Glomerular endothelial cell (primary cell): ENCODE data around the gene PAX6. TPM values are rescaled to one million over a fixed set of nuclear protein-coding genes. Genes with fewer than 3 reads are reported as not detected.
"Not testable (repeated sequence)": the region's sequence is repeated elsewhere in the genome, so short reads cannot be mapped to it uniquely, and the experiment has no call there.

ENCODE experiments used
- DNase-seq: peaks from one replicate; pipeline ENCODE4 v3.0.0-alpha.2; 2011; ENCODE audit warnings: low read depth, low spot score; ENCODE audit errors: extremely low read depth
- total RNA-seq: library from RNA; depleted of rRNA; stranded (reverse); fragments of >200 nt; gene quantifications from 2 replicates; pipeline ENCODE4 v1.2.3, GENCODE V29; 2015

The PAX6 gene
- total RNA-seq, 1 donor from 2014 or later: not detected

DNA sequence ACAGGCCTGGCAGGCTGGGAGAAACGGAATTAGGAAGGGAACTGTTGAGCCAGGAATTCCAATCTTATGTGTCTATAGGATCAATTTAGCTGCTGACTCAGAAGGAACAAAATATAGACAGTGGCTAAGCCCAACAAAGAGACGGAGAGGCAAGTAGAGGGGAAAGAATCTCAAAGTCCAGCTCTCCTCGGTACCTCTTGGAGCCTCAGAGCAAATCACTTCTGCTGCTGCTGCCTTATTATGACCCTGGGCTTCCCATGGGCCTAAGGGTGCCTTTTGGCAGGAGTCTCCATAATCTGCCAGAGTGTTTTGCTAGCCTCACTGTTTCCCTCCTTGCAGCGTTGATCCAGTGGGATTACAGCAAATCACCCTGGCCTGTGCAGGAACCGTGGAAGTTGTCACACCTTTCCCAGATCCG lies 31.7 kb downstream of the PAX6 start:
- no peak for DNase-seq

DNA sequence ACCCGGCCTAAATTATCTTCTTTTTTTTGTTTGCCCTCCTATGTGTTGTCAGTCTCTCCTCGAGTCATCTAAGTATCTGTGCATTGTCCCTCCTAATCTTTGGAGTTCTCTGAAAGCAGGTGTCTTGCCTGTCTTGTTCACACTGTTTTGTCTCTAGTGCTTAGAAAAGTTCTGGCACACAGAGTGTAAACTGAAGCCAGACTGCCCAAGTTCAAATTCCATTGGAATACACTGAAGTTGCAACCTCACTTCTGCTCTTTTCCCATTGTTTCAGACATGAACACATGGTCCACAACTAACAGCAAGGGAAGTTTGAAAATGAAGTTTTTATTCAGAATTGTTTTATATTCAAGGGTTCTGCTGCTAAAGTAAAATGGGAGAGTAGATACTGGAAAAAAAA lies 38.7 kb downstream of the PAX6 start:
- DNase-seq: no peak

DNA sequence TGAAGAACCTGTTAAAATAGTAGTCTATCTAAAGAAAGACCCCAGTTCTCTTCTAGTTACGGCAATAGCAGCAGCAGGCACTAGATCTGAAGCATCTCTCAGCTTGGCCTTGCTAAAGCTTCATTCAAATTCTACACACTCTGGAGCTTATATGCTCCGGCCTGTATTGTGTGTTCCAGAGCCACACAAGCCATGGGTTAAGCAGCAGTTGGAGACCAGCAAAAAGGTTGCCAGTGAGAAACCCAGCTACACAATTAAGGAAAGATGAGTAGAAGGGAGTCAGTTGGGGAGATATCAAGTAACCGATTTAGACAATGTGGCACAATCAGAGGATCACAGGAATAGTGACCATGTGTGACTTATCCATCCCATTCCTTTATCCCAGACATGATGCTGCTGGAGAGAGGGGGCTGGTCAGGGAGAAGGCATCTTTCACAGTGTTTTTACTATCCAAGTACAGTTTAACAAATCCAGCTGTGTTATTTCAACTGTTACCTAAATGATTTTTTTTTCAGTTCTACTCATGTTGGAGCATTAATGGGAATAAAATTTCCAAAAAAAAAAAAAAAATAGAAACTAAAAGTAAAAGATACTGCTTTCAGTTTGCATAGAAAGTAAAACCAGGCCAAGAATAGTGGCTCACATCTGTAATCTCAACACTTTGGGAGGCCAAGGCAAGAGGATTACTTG lies 41.0 kb downstream of the PAX6 start:
- no peak for DNase-seq

- no peak for DNase-seq
Observed at GRCh38 chr11:31768749-31769640, 42.1 kb downstream of the PAX6 start.

- DNase-seq: no peak
Observed at GRCh38 chr11:31767685-31768084, 43.4 kb downstream of the PAX6 start.

- no peak for DNase-seq
Observed at GRCh38 chr11:31767066-31767465, 44.1 kb downstream of the PAX6 start.

GRCh38 chr11:31764766-31765165 lies 46.4 kb downstream of the PAX6 start:
- DNase-seq: no peak

DNA sequence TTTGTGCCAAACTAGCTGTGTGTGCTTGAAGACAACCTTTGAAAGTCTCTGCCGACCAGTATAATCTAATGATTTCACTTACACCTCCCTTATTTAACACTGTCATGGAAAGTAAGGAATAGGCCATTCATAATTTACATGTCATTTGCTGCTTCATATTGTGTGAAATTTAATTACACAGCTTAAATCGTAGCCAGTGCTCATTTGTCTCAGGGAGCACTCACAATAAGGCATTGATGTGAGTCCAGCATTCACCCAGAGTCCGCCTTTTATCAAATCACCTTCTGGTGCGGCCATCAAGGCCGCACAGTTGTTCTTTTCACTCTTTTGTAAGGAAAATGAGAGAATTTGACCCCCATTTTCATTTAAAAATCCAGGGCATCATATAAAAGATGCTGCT lies 46.9 kb downstream of the PAX6 start:
- no peak for DNase-seq

GRCh38 chr11:31763296-31763695 lies 47.8 kb downstream of the PAX6 start:
- DNase-seq: no peak

GRCh38 chr11:31761636-31762035 lies 49.5 kb downstream of the PAX6 start:
- DNase-seq: no peak

- no peak for DNase-seq
Observed at GRCh38 chr11:31757260-31757835, 53.8 kb downstream of the PAX6 start.

GRCh38 chr11:31747581-31747980 lies 63.5 kb downstream of the PAX6 start:
- DNase-seq: no peak

DNA sequence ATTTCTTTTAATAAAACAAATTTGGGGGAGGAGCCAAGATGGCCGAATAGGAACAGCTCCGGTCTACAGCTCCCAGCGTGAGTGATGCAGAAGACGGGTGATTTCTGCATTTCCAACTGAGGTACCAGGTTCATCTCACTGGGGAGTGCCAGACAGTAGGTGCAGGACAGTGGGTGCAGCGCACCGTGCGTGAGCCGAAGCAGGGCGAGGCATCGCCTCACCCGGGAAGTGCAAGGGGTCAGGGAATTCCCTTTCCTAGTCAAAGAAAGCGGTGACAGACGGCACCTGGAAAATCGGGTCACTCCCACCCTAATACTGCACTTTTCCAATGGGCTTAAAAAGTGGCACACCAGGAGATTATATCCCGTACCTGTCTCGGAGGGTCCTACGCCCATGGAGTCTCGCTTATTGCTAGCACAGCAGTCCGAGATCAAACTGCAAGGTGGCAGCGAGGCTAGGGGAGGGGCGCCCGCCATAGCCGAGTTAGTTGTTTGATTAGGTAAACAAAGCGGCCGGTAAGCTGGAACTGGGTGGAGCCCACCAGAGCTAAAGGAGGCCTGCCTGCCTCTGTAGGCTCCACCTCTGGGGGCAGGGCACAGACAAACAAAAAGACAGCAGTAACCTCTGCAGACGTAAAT lies 70.3 kb downstream of the PAX6 start:
- DNase-seq: not testable (repeated sequence)

- no peak for DNase-seq
Observed at GRCh38 chr11:31740131-31740530, 71.0 kb downstream of the PAX6 start.
